WERI-Rb-1 (cell line): ENCODE data around the gene KRT80.

ENCODE experiments used
- DNase-seq: peaks from one replicate; pipeline ENCODE4 v3.0.0-alpha.2; 2020
- H3K27ac ChIP-seq: fragments of 250-450 bp; sonication (Bioruptor Pico); 2 replicates; pipeline ENCODE4 v1.5.1; 2020; ENCODE audit warnings: mild to moderate bottlenecking, moderate library complexity
- H3K27me3 ChIP-seq: fragments of 250-450 bp; sonication (Bioruptor Pico); 2 replicates; pipeline ENCODE4 v1.5.1; 2021; ENCODE audit warnings: mild to moderate bottlenecking, low read depth, moderate library complexity; ENCODE audit not compliant: insufficient read depth, severe bottlenecking
- H3K36me3 ChIP-seq: fragments of 250-450 bp; sonication (Bioruptor Pico); 2 replicates; pipeline ENCODE4 v1.5.1; 2020; ENCODE audit warnings: mild to moderate bottlenecking, moderate library complexity
- H3K4me3 ChIP-seq: 2 replicates; pipeline ENCODE4 v1.5.1; 2011; ENCODE audit warnings: low read depth, mild to moderate bottlenecking, control low read depth, low read length
- H3K9me3 ChIP-seq: fragments of 250-450 bp; sonication (Bioruptor Pico); 2 replicates; pipeline ENCODE4 v1.5.1; 2021; ENCODE audit warnings: mild to moderate bottlenecking, moderate library complexity; ENCODE audit not compliant: severe bottlenecking
- CTCF ChIP-seq: IDR thresholded peaks from 2 replicates; pipeline ENCODE4 v1.5.1; 2011; ENCODE audit warnings: low read depth, mild to moderate bottlenecking, control low read depth, inconsistent platforms, low read length

KRT80 gene

DNA sequence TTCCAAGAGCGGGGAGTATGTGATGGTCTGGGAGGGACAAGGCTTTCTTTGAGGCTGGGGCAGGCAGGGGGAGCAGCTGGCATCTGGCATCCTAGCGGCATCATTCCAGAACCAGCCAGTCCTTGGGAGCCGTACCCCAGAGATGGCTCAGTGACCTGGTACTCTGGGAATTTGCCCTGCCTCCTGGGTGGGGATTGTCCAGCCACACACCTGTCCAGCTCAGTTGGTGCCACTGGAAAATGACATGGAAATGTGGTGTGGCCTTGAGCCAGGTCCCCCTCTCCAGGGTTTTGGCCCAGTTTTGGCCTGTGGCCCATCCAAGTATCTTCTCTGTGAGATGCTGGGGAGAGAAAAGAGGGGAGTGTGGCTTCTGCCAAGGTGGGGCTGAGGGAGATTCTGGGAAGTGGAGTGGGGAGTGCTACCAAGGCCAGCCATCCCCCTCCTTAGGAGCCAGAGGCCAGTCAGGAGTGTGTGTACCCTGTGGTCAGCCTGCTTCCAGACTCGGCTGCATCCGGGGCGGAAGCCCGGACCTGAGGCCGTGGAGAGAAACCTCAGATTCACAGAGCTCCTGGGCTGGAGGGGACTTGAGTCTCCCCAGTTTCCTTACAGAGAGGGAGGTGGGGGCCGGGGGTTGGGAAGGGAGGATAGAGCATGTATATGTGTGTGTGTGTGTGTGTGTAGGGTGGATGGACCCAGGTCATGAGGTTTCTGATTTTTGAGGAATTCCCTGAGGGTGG is 14.7 kb upstream of the KRT80 start:
- DNase-seq, result no peak
- H3K4me3 ChIP-seq, result no peak overlapping the region
- no peaks in the 10 kb centered on the region for H3K36me3 ChIP-seq
- TF ChIP-seq CTCF, result no peak
- H3K27me3 ChIP-seq, result no peaks in the 10 kb centered on the region
- H3K9me3 ChIP-seq, result no peaks in the 10 kb centered on the region
- no peak overlapping the region for H3K27ac ChIP-seq

DNA sequence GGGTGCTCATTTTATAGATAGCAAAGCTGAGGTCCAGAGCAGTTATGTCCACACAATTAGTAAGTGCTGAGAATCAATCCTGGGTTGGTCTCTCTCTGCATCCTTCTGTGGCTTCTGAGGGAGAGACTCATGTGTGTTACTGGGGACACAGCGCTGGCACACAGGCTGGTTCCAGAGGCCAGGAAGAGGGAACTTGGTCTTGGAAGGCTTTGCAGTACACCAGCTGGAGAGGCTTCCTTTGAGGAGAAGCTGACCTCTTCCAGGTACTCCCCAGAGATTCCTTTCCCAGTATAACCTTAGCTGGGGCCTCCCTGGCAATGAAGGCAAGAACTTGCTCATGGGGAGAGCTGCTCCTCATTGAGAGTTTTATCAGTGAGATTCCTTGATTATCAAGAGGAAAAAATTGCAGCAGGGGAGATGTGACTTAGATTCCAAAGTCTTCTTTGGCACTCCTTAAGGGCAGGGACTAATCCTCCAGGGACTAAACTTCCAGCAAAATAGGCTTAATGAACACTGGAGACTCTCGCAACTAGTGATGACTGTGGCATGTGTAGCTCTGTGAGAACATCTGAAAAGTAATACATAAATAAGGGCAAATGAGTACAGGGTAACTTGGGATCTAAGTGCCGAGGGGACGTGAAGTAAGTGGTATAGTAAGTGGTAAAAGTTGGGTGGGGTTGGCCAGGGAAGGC is 13.9 kb upstream of the KRT80 start:
- DNase-seq, result no peak

DNA sequence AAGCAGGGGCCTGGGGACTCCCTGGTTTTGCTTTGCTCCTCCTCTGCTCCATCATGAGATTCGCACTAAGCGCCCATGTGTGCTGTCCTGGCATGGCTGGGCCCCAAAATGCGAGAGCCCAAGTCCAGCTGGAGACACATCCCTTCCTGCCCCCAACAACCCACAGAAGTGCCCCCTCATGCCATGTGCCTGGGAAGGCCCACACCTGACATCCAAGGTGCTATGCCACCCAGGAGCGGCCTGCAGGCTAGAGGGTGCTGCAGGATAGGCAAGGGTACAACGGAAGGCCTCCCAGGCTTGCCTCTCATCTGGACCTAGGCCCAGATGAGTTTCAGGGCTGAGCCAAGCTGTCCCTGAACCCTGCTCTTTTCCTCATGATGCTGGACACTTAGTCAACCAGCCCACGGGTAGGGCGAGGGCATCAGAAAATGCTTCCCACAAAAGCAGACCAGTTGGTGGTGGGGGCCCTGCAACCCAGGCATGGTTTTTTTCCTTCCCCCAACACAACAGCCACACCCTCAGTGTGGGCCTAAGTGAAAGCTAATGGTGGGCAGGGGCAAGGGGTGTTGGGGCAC is 13.2 kb upstream of the KRT80 start:
- DNase-seq, result no peak
- no peak overlapping the region for H3K4me3 ChIP-seq
- no peaks in the 10 kb centered on the region for H3K36me3 ChIP-seq
- H3K27me3 ChIP-seq, result no peaks in the 10 kb centered on the region
- H3K9me3 ChIP-seq, result no peaks in the 10 kb centered on the region
- H3K27ac ChIP-seq, result no peak overlapping the region
- TF ChIP-seq CTCF, result no peak

More for the DNA sequence above, 13.9 kb upstream of the KRT80 start:
- TF ChIP-seq CTCF, result no peak
- Histone ChIP-seq H3K27me3 (no peaks in the 10 kb centered on the region), H3K9me3 (no peaks in the 10 kb centered on the region), H3K27ac (no peak overlapping the region), H3K4me3 (no peak overlapping the region), H3K36me3 (no peaks in the 10 kb centered on the region)

- Histone ChIP-seq H3K27ac (no peak overlapping the region), H3K36me3 (no peaks in the 10 kb centered on the region), H3K9me3 (no peaks in the 10 kb centered on the region), H3K27me3 (no peaks in the 10 kb centered on the region), H3K4me3 (no peak overlapping the region)
- no peak for TF ChIP-seq CTCF
- no peak for DNase-seq
Measured at GRCh38 chr12:52204095-52204930, 12.5 kb upstream of the KRT80 start.

GRCh38 chr12:52203079-52203921 is 11.5 kb upstream of the KRT80 start:
- Histone ChIP-seq H3K9me3 (no peaks in the 10 kb centered on the region), H3K27ac (no peak overlapping the region), H3K36me3 (no peaks in the 10 kb centered on the region), H3K27me3 (no peaks in the 10 kb centered on the region), H3K4me3 (no peak overlapping the region)
- no peak for TF ChIP-seq CTCF
- DNase-seq, result no peak
